Trophoblast cell (in vitro differentiated cells and primary cell): ENCODE measurements around the gene CHPT1.

Experiments used
- DNase-seq, 2 donors: peaks; one replicate each; pipeline ENCODE4 v3.0.0-alpha.2; 2016
- H2AFZ ChIP-seq: 2 replicates; pipeline ENCODE4 v1.6.1; 2013; ENCODE audit warnings: low read length, moderate library complexity, mild to moderate bottlenecking; ENCODE audit not compliant: insufficient read depth, poor library complexity
- H2AK5ac ChIP-seq: 2 replicates; pipeline ENCODE4 v1.6.1; 2013; ENCODE audit warnings: mild to moderate bottlenecking, low read length
- H2BK120ac ChIP-seq: 2 replicates; pipeline ENCODE4 v1.6.1; 2013; ENCODE audit warnings: low read length, mild to moderate bottlenecking, moderate library complexity; ENCODE audit not compliant: insufficient read depth, poor library complexity
- H2BK12ac ChIP-seq: 2 replicates; pipeline ENCODE4 v1.6.1; 2013; ENCODE audit warnings: mild to moderate bottlenecking, low read length, moderate library complexity
- H2BK5ac ChIP-seq: 2 replicates; pipeline ENCODE4 v1.6.1; 2013; ENCODE audit warnings: low read length, low read depth, moderate library complexity, mild to moderate bottlenecking; ENCODE audit not compliant: poor library complexity
- H3K14ac ChIP-seq: 2 replicates; pipeline ENCODE4 v1.6.1; 2013; ENCODE audit warnings: mild to moderate bottlenecking, low read length
- H3K18ac ChIP-seq: 2 replicates; pipeline ENCODE4 v1.6.1; 2013; ENCODE audit warnings: mild to moderate bottlenecking, low read length
- H3K23ac ChIP-seq: 2 replicates; pipeline ENCODE4 v1.6.1; 2013; ENCODE audit warnings: low read length
- H3K27ac ChIP-seq: 2 replicates; pipeline ENCODE4 v1.5.1; 2013; ENCODE audit warnings: low read depth, mild to moderate bottlenecking, inconsistent platforms, low read length, moderate library complexity
- H3K27me3 ChIP-seq: 2 replicates; pipeline ENCODE4 v1.6.1; 2013; ENCODE audit warnings: inconsistent platforms, mild to moderate bottlenecking, low read length, moderate library complexity; ENCODE audit not compliant: insufficient read depth
- H3K36me3 ChIP-seq, 2 experiments: 1 replicate in 1 of 2; 2 replicates in 1 of 2; pipeline ENCODE4 v1.6.1; 2013; ENCODE audit warnings: low read length in 2 of 2, mild to moderate bottlenecking in 2 of 2, moderate library complexity in 1 of 2; ENCODE audit not compliant: insufficient read depth in 2 of 2, control insufficient read depth in 1 of 2
- H3K4ac ChIP-seq: 2 replicates; pipeline ENCODE4 v1.6.1; 2013; ENCODE audit warnings: low read depth, mild to moderate bottlenecking, low read length, moderate library complexity
- H3K4me1 ChIP-seq, 2 experiments: 1 replicate in 1 of 2; 2 replicates in 1 of 2; pipeline ENCODE4 v1.6.1; 2013; ENCODE audit warnings: low read length in 2 of 2, mild to moderate bottlenecking in 2 of 2, moderate library complexity in 1 of 2; ENCODE audit not compliant: insufficient read depth in 2 of 2, control insufficient read depth in 1 of 2
- H3K4me2 ChIP-seq: 2 replicates; pipeline ENCODE4 v1.6.1; 2013; ENCODE audit warnings: inconsistent platforms, mild to moderate bottlenecking, low read length, moderate library complexity
- H3K4me3 ChIP-seq: 2 replicates; pipeline ENCODE4 v1.5.1; 2013; ENCODE audit warnings: mild to moderate bottlenecking, low read depth, low read length, inconsistent platforms
- H3K79me1 ChIP-seq: one replicate; pipeline ENCODE4 v1.6.1; 2013; ENCODE audit warnings: low read length
- H3K79me2 ChIP-seq: 2 replicates; pipeline ENCODE4 v1.6.1; 2013; ENCODE audit warnings: low read length, mild to moderate bottlenecking; ENCODE audit not compliant: control insufficient read depth, insufficient read depth, poor library complexity
- H3K9ac ChIP-seq: 2 replicates; pipeline ENCODE4 v1.6.1; 2013; ENCODE audit warnings: mild to moderate bottlenecking, low read length
- H3K9me3 ChIP-seq: 2 replicates; pipeline ENCODE4 v1.6.1; 2013; ENCODE audit warnings: low read depth, mild to moderate bottlenecking, control low read depth, inconsistent platforms, low read length; ENCODE audit not compliant: insufficient read depth
- H4K12ac ChIP-seq: 2 replicates; pipeline ENCODE4 v1.6.1; 2013; ENCODE audit warnings: low read depth, mild to moderate bottlenecking, low read length, moderate library complexity
- H4K8ac ChIP-seq: 2 replicates; pipeline ENCODE4 v1.6.1; 2013; ENCODE audit warnings: low read depth, mild to moderate bottlenecking, low read length, moderate library complexity
- H4K91ac ChIP-seq: one replicate; pipeline ENCODE4 v1.6.1; 2013; ENCODE audit warnings: low read depth, mild to moderate bottlenecking, low read length, moderate library complexity
- WGBS: extraction: QIAGEN DNeasy Blood & Tissue Kit; methylation state at CpG from one replicate; pipeline ENCODE4 v1.1.7; 2013; ENCODE audit warnings: missing lambda C conversion rate; ENCODE audit not compliant: insufficient read length, insufficient coverage; ENCODE audit errors: extremely low coverage; 5-methylcytosine and 5-hydroxymethylcytosine counted together

Gene CHPT1

DNA sequence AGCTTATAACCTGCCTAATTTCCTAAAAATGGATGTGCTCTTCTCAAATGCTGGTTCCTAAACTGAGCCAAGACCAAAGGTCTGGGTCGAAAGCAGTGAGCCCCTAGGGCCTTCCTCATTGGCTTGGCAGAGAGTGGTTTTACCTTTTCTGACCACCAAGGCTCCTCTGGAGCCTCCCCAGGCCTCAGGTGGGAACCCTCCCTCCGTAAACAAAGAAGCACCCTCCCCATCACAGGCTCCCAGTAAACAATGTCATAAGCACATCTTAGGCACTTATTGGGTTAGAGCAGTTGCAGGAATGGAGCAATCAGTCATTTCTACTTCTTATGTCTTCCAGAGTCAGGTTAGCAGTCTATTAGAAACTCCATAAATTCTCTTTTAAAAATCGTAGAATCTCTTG lies 6.0 kb downstream of the CHPT1 start:
- Histone ChIP-seq H3K18ac (peak overlapping the region; percentile 22), H3K4ac (no peak overlapping the region), H2AK5ac (no peak overlapping the region), H3K4me2 (no peak overlapping the region), H3K14ac (no peak overlapping the region), H2BK5ac (no peak overlapping the region), H4K8ac (peak overlapping the region; percentile 54), H2AFZ (no peak overlapping the region), H3K9ac (no peak overlapping the region), H3K27me3 (no peaks in the 10 kb centered on the region), H4K12ac (no peak overlapping the region), H4K91ac (no peak overlapping the region), H3K79me1 (no peaks in the 10 kb centered on the region), H3K4me3 (no peak overlapping the region), H2BK12ac (peak overlapping the region; percentile 31), H3K79me2 (no peaks in the 10 kb centered on the region), H3K9me3 (no peaks in the 10 kb centered on the region), H3K4me1 (peaks cover 3 to 5% of the 10 kb centered on the region in 2 experiments), H2BK120ac (no peak overlapping the region), H3K23ac (no peak overlapping the region), H3K36me3 (no peaks in the 10 kb centered on the region), H3K27ac (no peak overlapping the region)
- no CpG with 5 or more reads among the region's 3 CpGs for WGBS
- DNase-seq: no peak

DNA sequence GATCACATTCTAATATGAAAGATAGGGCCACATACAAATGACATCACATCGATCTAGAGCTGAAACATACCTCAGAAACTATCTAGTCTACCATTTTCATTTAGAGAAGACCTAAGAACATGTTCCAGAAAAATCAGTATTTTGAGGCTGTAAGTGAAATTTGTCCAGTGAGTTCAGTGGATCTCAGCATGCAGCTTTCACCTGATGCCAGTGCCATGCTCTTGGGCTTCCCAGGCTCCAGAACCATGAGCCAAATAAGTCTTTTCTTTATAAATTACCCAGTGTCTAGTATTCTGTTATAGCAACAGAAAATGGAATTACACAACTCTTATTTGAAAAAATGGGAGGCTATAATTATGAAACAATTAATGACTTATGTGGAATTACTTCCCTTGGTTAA lies 9.0 kb downstream of the CHPT1 start:
- no peak overlapping the region for H2BK5ac ChIP-seq
- H4K91ac ChIP-seq: no peak overlapping the region
- no peak overlapping the region for H2BK12ac ChIP-seq
- H4K12ac ChIP-seq: no peak overlapping the region
- no peak overlapping the region for H3K4me3 ChIP-seq
- H3K79me1 ChIP-seq: no peaks in the 10 kb centered on the region
- no peak for DNase-seq
- H3K27me3 ChIP-seq: no peaks in the 10 kb centered on the region
- H3K36me3 ChIP-seq: no peaks in the 10 kb centered on the region
- WGBS: no CpG with 5 or more reads among the region's 1 CpG
- H3K27ac ChIP-seq: no peak overlapping the region
- H2BK120ac ChIP-seq: no peak overlapping the region
- H3K9ac ChIP-seq: no peak overlapping the region
- H3K9me3 ChIP-seq: no peaks in the 10 kb centered on the region
- no peak overlapping the region for H2AK5ac ChIP-seq
- no peak overlapping the region for H3K4ac ChIP-seq
- H3K14ac ChIP-seq: no peak overlapping the region
- H3K18ac ChIP-seq: no peak overlapping the region
- no peak overlapping the region for H4K8ac ChIP-seq
- no peak overlapping the region for H2AFZ ChIP-seq
- no peak overlapping the region for H3K23ac ChIP-seq
- H3K4me1 ChIP-seq: peaks cover 3 to 5% of the 10 kb centered on the region in 2 experiments
- no peaks in the 10 kb centered on the region for H3K79me2 ChIP-seq
- H3K4me2 ChIP-seq: no peak overlapping the region

DNA sequence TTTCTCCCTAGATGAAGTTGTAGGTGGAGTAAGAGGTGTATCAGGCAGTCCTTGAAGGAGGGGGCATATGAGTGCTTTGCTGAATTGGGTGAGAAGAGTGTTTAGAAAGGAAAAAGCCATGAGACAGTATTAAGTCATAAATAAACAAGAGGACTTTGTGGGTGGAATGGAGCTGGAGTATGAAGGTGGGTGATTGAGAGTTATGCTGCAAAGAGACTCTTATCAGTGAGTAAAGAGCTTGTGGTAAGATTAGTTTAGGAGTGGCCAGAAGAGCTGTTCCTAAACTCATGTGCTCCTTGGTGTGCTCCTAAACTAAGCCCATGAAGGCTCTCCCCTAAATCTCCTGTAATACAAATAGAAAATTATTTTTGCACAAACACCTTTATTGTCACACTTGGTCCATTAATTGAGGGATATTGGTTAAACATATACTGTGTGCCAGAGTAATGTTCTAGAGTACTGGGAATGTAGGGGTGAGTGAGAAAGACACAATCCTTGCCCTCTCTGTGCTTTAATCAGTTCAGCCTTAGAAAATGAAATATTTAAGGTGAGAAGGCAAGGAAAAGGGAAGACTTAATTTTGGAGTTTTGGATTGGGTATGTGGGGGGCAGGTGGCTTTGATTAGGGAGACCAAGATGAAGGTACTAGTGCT lies 9.8 kb downstream of the CHPT1 start:
- no peak overlapping the region for H3K4me3 ChIP-seq
- no peaks in the 10 kb centered on the region for H3K79me1 ChIP-seq
- H3K36me3 ChIP-seq: no peaks in the 10 kb centered on the region
- H2AK5ac ChIP-seq: no peak overlapping the region
- DNase-seq: no peak
- peaks cover 3 to 5% of the 10 kb centered on the region in 2 experiments for H3K4me1 ChIP-seq
- H4K91ac ChIP-seq: no peak overlapping the region
- H2AFZ ChIP-seq: no peak overlapping the region
- no peak overlapping the region for H3K9ac ChIP-seq
- H3K14ac ChIP-seq: no peak overlapping the region
- H3K4ac ChIP-seq: no peak overlapping the region
- H2BK12ac ChIP-seq: no peak overlapping the region
- H3K18ac ChIP-seq: no peak overlapping the region
- no peak overlapping the region for H3K23ac ChIP-seq
- H3K4me2 ChIP-seq: no peak overlapping the region
- H4K12ac ChIP-seq: no peak overlapping the region
- no peak overlapping the region for H4K8ac ChIP-seq
- no peaks in the 10 kb centered on the region for H3K79me2 ChIP-seq
- H3K27me3 ChIP-seq: no peaks in the 10 kb centered on the region
- no peaks in the 10 kb centered on the region for H3K9me3 ChIP-seq
- no peak overlapping the region for H2BK5ac ChIP-seq
- H2BK120ac ChIP-seq: no peak overlapping the region
- H3K27ac ChIP-seq: no peak overlapping the region

DNA sequence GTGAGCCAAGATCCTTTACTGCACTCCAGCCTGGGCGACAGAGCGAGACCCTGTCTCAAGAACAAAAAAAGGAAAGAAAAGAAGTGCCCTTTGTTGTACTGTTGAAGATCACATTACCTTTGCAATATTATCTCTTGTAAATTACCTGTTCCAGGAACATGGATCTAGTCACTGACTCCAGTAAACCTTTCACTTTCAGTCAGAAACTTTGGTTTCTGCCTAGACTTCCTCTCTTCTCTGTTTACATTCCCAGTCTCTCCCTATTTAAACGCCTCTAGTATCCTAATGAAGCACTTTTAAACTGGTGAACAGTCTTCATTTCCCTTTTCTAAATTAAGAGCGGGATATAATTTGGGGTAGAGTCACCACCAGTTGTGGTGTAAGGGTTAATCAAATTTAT lies 12.8 kb downstream of the CHPT1 start:
- H3K18ac ChIP-seq: no peak overlapping the region
- no peak overlapping the region for H4K8ac ChIP-seq
- H4K12ac ChIP-seq: no peak overlapping the region
- no peaks in the 10 kb centered on the region for H3K27me3 ChIP-seq
- DNase-seq: no peak
- no peak overlapping the region for H4K91ac ChIP-seq
- no CpG with 5 or more reads among the region's 4 CpGs for WGBS
- H2AK5ac ChIP-seq: no peak overlapping the region
- H2BK5ac ChIP-seq: no peak overlapping the region
- H2AFZ ChIP-seq: no peak overlapping the region
- no peak overlapping the region for H3K23ac ChIP-seq
- no peak overlapping the region for H2BK120ac ChIP-seq
- H3K4me2 ChIP-seq: no peak overlapping the region
- H3K14ac ChIP-seq: no peak overlapping the region
- H3K9me3 ChIP-seq: no peaks in the 10 kb centered on the region
- no peak overlapping the region for H3K4me3 ChIP-seq
- no peak overlapping the region for H3K4ac ChIP-seq
- H3K79me1 ChIP-seq: no peaks in the 10 kb centered on the region
- no peak overlapping the region for H3K27ac ChIP-seq
- no peaks in the 10 kb centered on the region for H3K79me2 ChIP-seq
- H3K4me1 ChIP-seq: peaks cover 0 to 4% of the 10 kb centered on the region in 2 experiments
- no peak overlapping the region for H2BK12ac ChIP-seq
- H3K36me3 ChIP-seq: no peaks in the 10 kb centered on the region
- H3K9ac ChIP-seq: no peak overlapping the region
